ENCODE results near the gene CEACAM16.
"Not testable (repeated sequence)": the region's sequence is repeated elsewhere in the genome, so short reads cannot be mapped to it uniquely, and the experiment has no call there.

The CEACAM16 gene

GRCh38 chr19:44677019-44677811 is 21.7 kb upstream of the CEACAM16 start:
- no peak for DNase-seq

GRCh38 chr19:44680536-44680935 is 18.4 kb upstream of the CEACAM16 start:
- DNase-seq: no peak

GRCh38 chr19:44681992-44682790 is 16.8 kb upstream of the CEACAM16 start:
- no peak for DNase-seq

- no peak for DNase-seq
These were observed 16.1 kb upstream of the CEACAM16 start for GRCh38 chr19:44682807-44683206.

- no peak for DNase-seq
These were observed 15.3 kb upstream of the CEACAM16 start for GRCh38 chr19:44683434-44684210.

- DNase-seq: not testable (repeated sequence)
These were observed 14.6 kb upstream of the CEACAM16 start for GRCh38 chr19:44684396-44684795.

GRCh38 chr19:44684892-44685863 is 13.8 kb upstream of the CEACAM16 start:
- peak in 2 of 51 donors; percentile 14 to 23 for DNase-seq

- no peak for DNase-seq
These were observed 13.1 kb upstream of the CEACAM16 start for GRCh38 chr19:44685877-44686276.

- DNase-seq: no peak
These were observed 12.1 kb upstream of the CEACAM16 start for GRCh38 chr19:44686896-44687295.

GRCh38 chr19:44687888-44688287 is 11.1 kb upstream of the CEACAM16 start:
- DNase-seq: no peak

GRCh38 chr19:44689290-44690130 is 9.4 kb upstream of the CEACAM16 start:
- DNase-seq: peak in 38 of 51 donors; percentile 2 to 68 (median 30)

- DNase-seq: no peak
These were observed 8.9 kb upstream of the CEACAM16 start for GRCh38 chr19:44690131-44690440.

GRCh38 chr19:44692379-44692721 is 6.6 kb upstream of the CEACAM16 start:
- DNase-seq: no peak

- DNase-seq: no peak
These were observed 4.8 kb upstream of the CEACAM16 start for GRCh38 chr19:44694184-44694579.

GRCh38 chr19:44696939-44697669 is 1.8 kb upstream of the CEACAM16 start:
- no peak for DNase-seq

- DNase-seq: no peak
These were observed 1.3 kb upstream of the CEACAM16 start for GRCh38 chr19:44697670-44698034.

GRCh38 chr19:44700547-44700946 is 1.6 kb downstream of the CEACAM16 start:
- no peak for DNase-seq

GRCh38 chr19:44701228-44701627 is 2.3 kb downstream of the CEACAM16 start:
- DNase-seq: no peak

GRCh38 chr19:44702551-44703176 is 3.7 kb downstream of the CEACAM16 start:
- DNase-seq: no peak

Data from hypothalamus (tissue), 51 donors.